Kidney (tissue), 14 donors: ENCODE results near the gene MYL3. TPM values are rescaled to one million over a fixed set of nuclear protein-coding genes. Genes with fewer than 3 reads are reported as not detected.

Experiments used
- DNase-seq, 5 donors: peaks; one replicate each; pipeline ENCODE4 v3.0.0-alpha.2; 2013 to 2020
- FAIRE-seq: peaks from 2 replicates; lab custom pipeline; 2012; peaks lifted over from hg19 to GRCh38; lab: Jason Lieb, UNC
- H3K27ac ChIP-seq, 2 donors: one replicate each; pipeline ENCODE4 v1.7.0; 2013; ENCODE audit warnings: low read depth in 2 of 2, low read length in 2 of 2, inconsistent platforms in 1 of 2
- H3K27me3 ChIP-seq: one replicate; pipeline ENCODE4 v1.7.1; 2013; ENCODE audit warnings: low read length, inconsistent platforms; ENCODE audit not compliant: control insufficient read depth, insufficient read depth
- H3K36me3 ChIP-seq, 3 donors: one replicate each; pipeline versions ENCODE4 v1.7.0 to v1.7.1; 2013; ENCODE audit warnings: low read length in 3 of 3, control low read depth in 1 of 3, inconsistent platforms in 1 of 3; ENCODE audit not compliant: insufficient read depth in 3 of 3, control insufficient read depth in 2 of 3
- H3K4me1 ChIP-seq, 3 donors: one replicate each; pipeline versions ENCODE4 v1.7.0 to v1.7.1; 2013; ENCODE audit warnings: low read length in 3 of 3, inconsistent platforms in 1 of 3, low read depth in 1 of 3; ENCODE audit not compliant: control insufficient read depth in 2 of 3, insufficient read depth in 2 of 3
- H3K4me3 ChIP-seq, 3 donors: one replicate each; pipeline versions ENCODE4 v1.7.0 to v1.8.1; 2013; ENCODE audit warnings: low read length in 3 of 3, control low read depth in 1 of 3, inconsistent platforms in 1 of 3
- H3K9ac ChIP-seq, 3 donors: one replicate each; pipeline versions ENCODE4 v1.7.0 to v1.7.1; 2013; ENCODE audit warnings: low read length in 3 of 3, control low read depth in 1 of 3, inconsistent platforms in 1 of 3
- H3K9me3 ChIP-seq, 3 donors: one replicate each; pipeline versions ENCODE4 v1.7.0 to v1.7.1; 2013; ENCODE audit warnings: low read length in 3 of 3, control low read depth in 1 of 3, inconsistent platforms in 1 of 3; ENCODE audit not compliant: control insufficient read depth in 2 of 3, insufficient read depth in 1 of 3
- intact Hi-C: fragments of 100-400 bp; cut with DNase I; formaldehyde crosslinking; loops from one replicate; pipeline ENCODE4 v1.11.1; 2022
- polyA plus RNA-seq: library from polyadenylated mRNA; stranded (reverse); fragments of 350-450 nt; fragmentation: Illumina TruSeq; extraction: RNeasy Lipid Tissue Mini Kit (QIAGEN cat#74804); gene quantifications from one replicate; pipeline ENCODE4 v1.2.3, GENCODE V29; 2014; ENCODE audit warnings: low read depth, low replicate concordance; ENCODE audit not compliant: insufficient read depth
- total RNA-seq: library from RNA; stranded (reverse); fragmentation: NEBNext Ultra II Directional; extraction: Animal tissue kit (Norgen Biotek cat#: 25700); gene quantifications from one replicate; pipeline ENCODE4 v1.2.1, GENCODE V29; 2021
- TF ChIP-seq, protein P1 (sequence below): IDR thresholded peaks from 3 replicates; pipeline ENCODE4 v1.5.1; 2012; ENCODE audit warnings: mild to moderate bottlenecking, moderate library complexity, borderline replicate concordance; ENCODE audit not compliant: insufficient read depth; ENCODE audit errors: extremely low read depth
- donor health status: control.
- donor health status: control.
- donor health status: control.
- donor health status: control.
- donor health status: control.
- donor health status: DM: yes; HTN: yes; CAD: no.
- donor health status: Normal renal cell carcinoma (clear cell type).

MYL3 gene
- total and polyA plus RNA-seq, 2 donors from 2014 or later = 41.3 to 81.9 TPM

DNA sequence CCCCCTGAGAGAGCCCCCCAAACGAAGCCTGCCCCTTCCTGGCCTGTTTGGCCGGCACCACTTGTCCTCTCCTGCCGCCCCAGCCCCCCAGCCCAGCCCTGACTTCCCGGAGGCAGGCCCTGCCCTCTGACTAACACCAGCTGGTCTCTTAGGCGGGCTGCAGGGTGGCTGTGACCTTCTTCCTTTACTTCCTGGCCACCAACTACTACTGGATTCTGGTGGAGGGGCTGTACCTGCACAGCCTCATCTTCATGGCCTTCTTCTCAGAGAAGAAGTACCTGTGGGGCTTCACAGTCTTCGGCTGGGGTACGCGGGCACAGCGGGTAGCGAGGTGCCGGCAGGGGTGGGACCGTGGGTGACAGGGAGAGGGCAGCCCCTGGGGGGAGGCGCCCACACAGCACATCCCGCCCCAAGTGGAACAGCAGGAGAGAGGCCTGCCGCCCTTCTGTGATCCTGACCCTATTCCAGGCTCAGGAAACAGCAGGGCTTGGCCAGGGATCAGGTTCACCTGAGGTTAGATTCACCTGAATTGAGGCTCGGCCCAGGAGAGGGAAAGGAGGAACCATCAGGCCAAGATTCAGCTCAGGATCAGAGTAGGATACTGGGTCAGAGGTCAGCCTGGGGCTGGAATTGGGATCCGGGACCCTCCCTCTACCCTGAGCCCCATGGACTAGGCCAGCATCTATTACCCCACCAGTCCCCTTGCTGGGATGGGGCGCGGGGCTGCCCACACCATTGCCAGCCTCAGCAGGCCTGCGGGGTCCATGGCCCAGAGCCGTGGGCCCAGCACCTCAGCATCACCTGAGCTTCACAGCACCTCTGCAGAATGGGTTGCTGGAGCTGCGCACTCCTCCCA is 36.1 kb upstream of the MYL3 start:
- intact Hi-C loops = no loop called here
- FAIRE-seq (no peak), DNase-seq (peak in 1 of 5 donors; percentile 72)
- no peaks in the 10 kb centered on the region for H3K27me3 ChIP-seq
- H3K36me3 ChIP-seq = peaks cover 0 to 34% (median 6%) of the 10 kb centered on the region in 3 donors
- TF ChIP-seq, protein P1, sequence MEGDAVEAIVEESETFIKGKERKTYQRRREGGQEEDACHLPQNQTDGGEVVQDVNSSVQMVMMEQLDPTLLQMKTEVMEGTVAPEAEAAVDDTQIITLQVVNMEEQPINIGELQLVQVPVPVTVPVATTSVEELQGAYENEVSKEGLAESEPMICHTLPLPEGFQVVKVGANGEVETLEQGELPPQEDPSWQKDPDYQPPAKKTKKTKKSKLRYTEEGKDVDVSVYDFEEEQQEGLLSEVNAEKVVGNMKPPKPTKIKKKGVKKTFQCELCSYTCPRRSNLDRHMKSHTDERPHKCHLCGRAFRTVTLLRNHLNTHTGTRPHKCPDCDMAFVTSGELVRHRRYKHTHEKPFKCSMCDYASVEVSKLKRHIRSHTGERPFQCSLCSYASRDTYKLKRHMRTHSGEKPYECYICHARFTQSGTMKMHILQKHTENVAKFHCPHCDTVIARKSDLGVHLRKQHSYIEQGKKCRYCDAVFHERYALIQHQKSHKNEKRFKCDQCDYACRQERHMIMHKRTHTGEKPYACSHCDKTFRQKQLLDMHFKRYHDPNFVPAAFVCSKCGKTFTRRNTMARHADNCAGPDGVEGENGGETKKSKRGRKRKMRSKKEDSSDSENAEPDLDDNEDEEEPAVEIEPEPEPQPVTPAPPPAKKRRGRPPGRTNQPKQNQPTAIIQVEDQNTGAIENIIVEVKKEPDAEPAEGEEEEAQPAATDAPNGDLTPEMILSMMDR = no peak
- H3K4me3 ChIP-seq = no peak overlapping the region
- H3K27ac ChIP-seq = peak overlapping the region in 1 of 2 donors; percentile 11
- H3K4me1 ChIP-seq = peaks cover 0 to 10% (median 5%) of the 10 kb centered on the region in 3 donors
- no peak overlapping the region for H3K9ac ChIP-seq
- no peaks in the 10 kb centered on the region for H3K9me3 ChIP-seq

DNA sequence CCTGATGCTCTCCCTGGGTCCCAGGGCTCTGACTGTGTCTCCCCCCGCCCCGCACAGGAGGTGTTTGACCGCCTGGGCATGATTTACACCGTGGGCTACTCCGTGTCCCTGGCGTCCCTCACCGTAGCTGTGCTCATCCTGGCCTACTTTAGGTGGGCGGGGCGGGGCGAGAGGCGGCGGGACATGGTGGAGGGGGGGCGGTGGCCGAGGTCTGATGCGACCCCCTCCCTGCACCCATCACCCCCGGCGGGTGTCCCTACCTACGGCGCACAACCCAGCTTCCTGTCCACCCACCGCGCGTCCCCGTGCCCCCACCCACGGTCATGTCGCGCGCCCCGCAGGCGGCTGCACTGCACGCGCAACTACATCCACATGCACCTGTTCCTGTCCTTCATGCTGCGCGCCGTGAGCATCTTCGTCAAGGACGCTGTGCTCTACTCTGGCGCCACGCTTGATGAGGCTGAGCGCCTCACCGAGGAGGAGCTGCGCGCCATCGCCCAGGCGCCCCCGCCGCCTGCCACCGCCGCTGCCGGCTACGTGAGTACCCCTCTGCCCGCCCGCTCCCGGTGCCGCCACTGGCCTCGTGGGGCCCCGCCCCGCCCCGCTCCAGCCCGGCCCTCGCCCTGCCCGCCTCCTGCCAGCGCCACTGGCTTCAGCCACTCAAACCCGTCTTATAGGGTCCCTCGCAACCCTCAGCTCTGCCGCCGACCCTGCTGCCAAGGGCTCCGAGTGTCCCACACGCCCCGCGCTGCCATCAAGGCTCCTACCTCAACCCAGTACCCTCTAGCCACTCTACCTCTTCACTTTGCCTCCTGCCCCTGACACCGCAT is 35.3 kb upstream of the MYL3 start:
- Histone ChIP-seq H3K4me1 (peaks cover 0 to 15% (median 6%) of the 10 kb centered on the region in 3 donors), H3K36me3 (peaks cover 0 to 38% (median 6%) of the 10 kb centered on the region in 3 donors), H3K27me3 (no peaks in the 10 kb centered on the region), H3K9ac (no peak overlapping the region), H3K27ac (peak overlapping the region in 1 of 2 donors; percentile 11), H3K4me3 (no peak overlapping the region), H3K9me3 (no peaks in the 10 kb centered on the region)
- FAIRE-seq (no peak), DNase-seq (peak; percentile 64 to 87 (median 80))
- TF ChIP-seq, protein P1 = no peak
- intact Hi-C loops = no loop called here

DNA sequence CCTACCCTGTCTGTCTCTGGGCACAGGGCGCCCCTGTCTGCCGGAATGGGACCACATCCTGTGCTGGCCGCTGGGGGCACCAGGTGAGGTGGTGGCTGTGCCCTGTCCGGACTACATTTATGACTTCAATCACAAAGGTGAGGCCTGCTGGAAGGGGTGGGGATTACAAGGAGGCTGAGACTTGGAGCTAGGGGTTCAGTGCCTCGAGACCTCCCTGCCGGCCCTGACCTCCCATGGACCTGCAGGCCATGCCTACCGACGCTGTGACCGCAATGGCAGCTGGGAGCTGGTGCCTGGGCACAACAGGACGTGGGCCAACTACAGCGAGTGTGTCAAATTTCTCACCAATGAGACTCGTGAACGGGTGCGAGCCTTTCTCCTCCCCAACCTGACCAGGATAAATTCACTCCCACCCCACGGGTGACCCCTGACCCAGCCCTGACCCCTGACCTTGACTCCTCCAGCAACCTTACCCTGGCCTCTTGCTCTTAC is 34.6 kb upstream of the MYL3 start:
- DNase-seq (peak in 1 of 5 donors; percentile 72), FAIRE-seq (no peak)

More for the DNA sequence above, 34.6 kb upstream of the MYL3 start:
- intact Hi-C loops = no loop called here
- Histone ChIP-seq H3K27me3 (no peaks in the 10 kb centered on the region), H3K36me3 (peaks cover 0 to 38% (median 6%) of the 10 kb centered on the region in 3 donors), H3K4me3 (no peak overlapping the region), H3K4me1 (peaks cover 0 to 22% (median 12%) of the 10 kb centered on the region in 3 donors), H3K9me3 (no peaks in the 10 kb centered on the region), H3K9ac (no peak overlapping the region), H3K27ac (no peak overlapping the region)
- TF ChIP-seq, protein P1 = no peak
